Urothelium cell line (cell line): ENCODE results near the gene TUFM.
"Not testable (repeated sequence)": the region's sequence is repeated elsewhere in the genome, so short reads cannot be mapped to it uniquely, and the experiment has no call there.

Source experiments
- DNase-seq: peaks from one replicate; pipeline ENCODE4 v3.0.0; 2011; ENCODE audit warnings: low spot score, mixed read lengths
- FAIRE-seq: peaks from 2 replicates; lab custom pipeline; 2011; peaks lifted over from hg19 to GRCh38; lab: Jason Lieb, UNC

Gene TUFM

DNA sequence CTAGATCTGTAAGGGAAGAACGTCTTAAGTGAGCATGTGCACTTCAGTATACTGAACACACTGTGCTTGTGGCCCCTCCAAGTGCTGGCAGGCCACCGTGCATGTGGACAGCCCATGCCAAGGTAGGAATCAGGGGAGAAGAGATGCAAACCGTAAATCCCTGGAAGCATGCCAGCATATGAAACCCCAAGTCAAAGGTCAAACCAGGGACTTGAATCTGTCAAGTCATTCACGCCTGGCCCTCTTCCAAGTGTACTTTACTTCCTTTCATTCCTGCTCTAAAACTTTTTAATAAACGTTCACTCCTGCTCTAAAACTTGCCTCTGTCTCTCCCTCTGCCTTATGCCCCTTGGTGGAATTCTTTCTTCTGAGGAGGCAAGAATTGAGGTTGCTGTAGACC is 26.1 kb downstream of the TUFM start:
- no peak for FAIRE-seq
- no peak for DNase-seq

DNA sequence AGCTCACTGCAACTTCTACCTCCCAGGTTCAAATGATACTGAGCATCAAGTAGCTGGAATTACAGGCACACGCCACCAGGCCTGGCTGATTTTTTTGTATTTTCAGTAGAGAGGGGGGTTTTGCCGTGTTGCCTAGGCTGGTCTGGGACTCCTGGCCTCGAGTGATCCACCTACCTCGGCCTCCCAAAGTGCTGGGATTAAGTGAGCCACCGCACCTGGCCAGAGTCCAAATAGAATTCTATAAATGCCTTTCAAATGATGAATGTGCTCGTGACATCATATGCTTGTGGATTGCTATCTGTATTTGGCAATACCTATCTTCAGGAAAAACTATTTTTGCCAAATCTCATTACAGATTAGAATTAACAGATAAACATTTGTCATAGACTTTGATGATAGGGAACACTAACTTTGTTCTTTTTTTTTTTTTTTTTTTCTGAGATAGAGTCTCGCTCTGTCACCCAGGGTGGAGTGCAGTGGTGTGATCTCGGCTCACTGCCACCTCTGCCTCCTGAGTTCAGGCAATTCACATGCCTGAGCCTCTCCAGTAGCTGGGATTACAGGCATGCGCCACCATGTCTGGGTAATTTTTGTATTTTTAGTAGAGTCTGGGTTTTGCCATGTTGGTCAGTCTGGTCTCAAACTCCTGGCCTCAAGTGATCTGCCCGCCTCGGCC is 38.6 kb downstream of the TUFM start:
- FAIRE-seq, DNase-seq: not testable (repeated sequence)

- DNase-seq, FAIRE-seq: not testable (repeated sequence)
Observed at GRCh38 chr16:28802235-28803019, 43.7 kb downstream of the TUFM start.
